Measurements from ENCODE around the gene ERBB2. TPM values are rescaled to one million over a fixed set of nuclear protein-coding genes. Genes with fewer than 3 reads are reported as not detected.

ERBB2 gene
- total and polyA plus RNA-seq, 10 of the 15 experiments (the other 5 are each of a cell fraction or from before 2014, with no cell fraction given): 0.39 to 7.0 (median 4.3) TPM

DNA sequence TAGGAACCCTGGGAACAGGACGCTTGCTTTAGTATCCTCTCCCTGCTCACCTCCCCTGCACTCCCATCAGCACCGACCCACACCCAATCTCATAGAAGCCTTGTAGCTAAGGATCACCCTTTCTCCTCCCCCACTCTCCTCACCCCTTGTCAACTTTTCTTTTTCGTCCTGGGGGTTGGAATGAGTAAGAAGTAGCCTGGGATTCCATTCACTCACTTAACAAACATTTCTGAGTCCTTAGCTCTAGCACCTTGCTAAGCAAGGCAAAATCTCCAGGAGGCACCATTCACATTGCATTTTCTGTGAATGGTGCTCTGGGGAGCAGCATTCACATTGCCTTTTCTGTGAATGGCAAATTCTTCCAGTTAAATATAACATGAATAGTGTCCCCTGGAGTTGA, 10.9 kb upstream of the ERBB2 start:
- Histone ChIP-seq H4K20me1 (ENCODE audit: control insufficient read depth, insufficient read depth) (no peaks in the 10 kb centered on the region), H3K4me1 (ENCODE audit: control insufficient read depth, insufficient read depth, low read length) (peaks cover 3% of the 10 kb centered on the region; the same call in 1 of the 2 replicates), H3K36me3 (ENCODE audit: control insufficient read depth in 2 of 2, insufficient read depth in 2 of 2, low read length in 1 of 2) (no peaks in the 10 kb centered on the region), H3K9ac (ENCODE audit: control insufficient read depth, insufficient read depth, low read length) (no peak overlapping the region), H3K27ac (ENCODE audit: control insufficient read depth, insufficient read depth) (no peak overlapping the region), H2AFZ (ENCODE audit: control insufficient read depth, low read depth, low read length) (no peak overlapping the region), H3K79me2 (ENCODE audit: control insufficient read depth, insufficient read depth, low read length) (no peaks in the 10 kb centered on the region; the same call in 1 of the 2 replicates), H3K4me3 (peak overlapping the region; percentile 88), H3K9me3 (replicated peaks; ENCODE audit: control insufficient read depth, insufficient read depth, low read length) (no peaks in the 10 kb centered on the region), H3K27me3 (replicated peaks in 1 of 2; ENCODE audit: control insufficient read depth in 2 of 2, insufficient read depth in 2 of 2, low read length in 1 of 2) (no peaks in the 10 kb centered on the region), H3K4me2 (ENCODE audit: control insufficient read depth, insufficient read depth) (peak overlapping the region; percentile 80)
- in situ Hi-C loops (cut with MboI): no loop called here
- CTCF ChIA-PET: interaction anchor here (1.0 to 1.9 kb wide), 3 partner anchors 35 to 67 kb away, joined by 5 to 10 read pairs (median 6); no protein-coding TSS in a partner anchor
- ATAC-seq (no peak), FAIRE-seq (no peak), DNase-seq (ENCODE audit: low read depth, low spot score) (no peak)
- BruUV-seq (replicated peaks): no TSS peak
- RAD21 ChIA-PET (ENCODE audit: unreplicated experiment): interaction anchor here (0.7 to 1.6 kb wide), 4 partner anchors 13 to 67 kb away, joined by 3 to 5 read pairs (median 3); partner anchors contain the start of gene MIEN1
- 54% methylated on average over 3 of the region's 3 CpGs for WGBS (ENCODE audit: insufficient coverage, insufficient replicate concordance, low lambda C conversion rate, missing lambda C conversion rate)
- SMC1A ChIA-PET (ENCODE audit: uncharacterized antibody, unreplicated experiment): interaction anchor here (0.8 to 2.4 kb wide), 4 partner anchors 13 to 43 kb away, joined by 3 to 11 read pairs (median 5); partner anchors contain the start of gene MIEN1
- TF ChIP-seq, protein P1, sequence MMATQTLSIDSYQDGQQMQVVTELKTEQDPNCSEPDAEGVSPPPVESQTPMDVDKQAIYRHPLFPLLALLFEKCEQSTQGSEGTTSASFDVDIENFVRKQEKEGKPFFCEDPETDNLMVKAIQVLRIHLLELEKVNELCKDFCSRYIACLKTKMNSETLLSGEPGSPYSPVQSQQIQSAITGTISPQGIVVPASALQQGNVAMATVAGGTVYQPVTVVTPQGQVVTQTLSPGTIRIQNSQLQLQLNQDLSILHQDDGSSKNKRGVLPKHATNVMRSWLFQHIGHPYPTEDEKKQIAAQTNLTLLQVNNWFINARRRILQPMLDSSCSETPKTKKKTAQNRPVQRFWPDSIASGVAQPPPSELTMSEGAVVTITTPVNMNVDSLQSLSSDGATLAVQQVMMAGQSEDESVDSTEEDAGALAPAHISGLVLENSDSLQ (IDR thresholded peaks at IDR 0.05): no peak
- TF ChIP-seq EGR1 (IDR thresholded peaks at IDR 0.05; ENCODE audit: borderline replicate concordance in 1 of 2, low read depth in 2 of 2, low read length in 2 of 2) (no peak), CHD1 (IDR thresholded peaks at IDR 0.05; ENCODE audit: low read depth, low read length) (no peak), POLR2A (IDR thresholded peaks at IDR 0.05; ENCODE audit: low read depth, low read length) (no peak), ZNF384 (IDR thresholded peaks at IDR 0.05; ENCODE audit: borderline replicate concordance, low read depth, low read length) (no peak), IKZF2 (IDR thresholded peaks at IDR 0.05) (no peak), POLR2AphosphoS5 (IDR thresholded peaks at IDR 0.05; ENCODE audit: low read length) (no peak), WRNIP1 (IDR thresholded peaks at IDR 0.05; ENCODE audit: borderline replicate concordance, low read depth, low read length) (no peak), SIN3A (IDR thresholded peaks at IDR 0.05; ENCODE audit: low read depth, low read length) (no peak), NFXL1 (IDR thresholded peaks at IDR 0.05; ENCODE audit: borderline replicate concordance) (no peak), PAX5 (IDR thresholded peaks at IDR 0.05; ENCODE audit: borderline replicate concordance, low read depth, low read length) (no peak), SREBF2 (IDR thresholded peaks at IDR 0.05; ENCODE audit: low read length) (no peak)
- TF ChIP-seq, protein P2, sequence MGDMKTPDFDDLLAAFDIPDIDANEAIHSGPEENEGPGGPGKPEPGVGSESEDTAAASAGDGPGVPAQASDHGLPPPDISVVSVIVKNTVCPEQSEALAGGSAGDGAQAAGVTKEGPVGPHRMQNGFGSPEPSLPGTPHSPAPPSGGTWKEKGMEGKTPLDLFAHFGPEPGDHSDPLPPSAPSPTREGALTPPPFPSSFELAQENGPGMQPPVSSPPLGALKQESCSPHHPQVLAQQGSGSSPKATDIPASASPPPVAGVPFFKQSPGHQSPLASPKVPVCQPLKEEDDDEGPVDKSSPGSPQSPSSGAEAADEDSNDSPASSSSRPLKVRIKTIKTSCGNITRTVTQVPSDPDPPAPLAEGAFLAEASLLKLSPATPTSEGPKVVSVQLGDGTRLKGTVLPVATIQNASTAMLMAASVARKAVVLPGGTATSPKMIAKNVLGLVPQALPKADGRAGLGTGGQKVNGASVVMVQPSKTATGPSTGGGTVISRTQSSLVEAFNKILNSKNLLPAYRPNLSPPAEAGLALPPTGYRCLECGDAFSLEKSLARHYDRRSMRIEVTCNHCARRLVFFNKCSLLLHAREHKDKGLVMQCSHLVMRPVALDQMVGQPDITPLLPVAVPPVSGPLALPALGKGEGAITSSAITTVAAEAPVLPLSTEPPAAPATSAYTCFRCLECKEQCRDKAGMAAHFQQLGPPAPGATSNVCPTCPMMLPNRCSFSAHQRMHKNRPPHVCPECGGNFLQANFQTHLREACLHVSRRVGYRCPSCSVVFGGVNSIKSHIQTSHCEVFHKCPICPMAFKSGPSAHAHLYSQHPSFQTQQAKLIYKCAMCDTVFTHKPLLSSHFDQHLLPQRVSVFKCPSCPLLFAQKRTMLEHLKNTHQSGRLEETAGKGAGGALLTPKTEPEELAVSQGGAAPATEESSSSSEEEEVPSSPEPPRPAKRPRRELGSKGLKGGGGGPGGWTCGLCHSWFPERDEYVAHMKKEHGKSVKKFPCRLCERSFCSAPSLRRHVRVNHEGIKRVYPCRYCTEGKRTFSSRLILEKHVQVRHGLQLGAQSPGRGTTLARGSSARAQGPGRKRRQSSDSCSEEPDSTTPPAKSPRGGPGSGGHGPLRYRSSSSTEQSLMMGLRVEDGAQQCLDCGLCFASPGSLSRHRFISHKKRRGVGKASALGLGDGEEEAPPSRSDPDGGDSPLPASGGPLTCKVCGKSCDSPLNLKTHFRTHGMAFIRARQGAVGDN (IDR thresholded peaks at IDR 0.05): no peak
- POLR2A ChIA-PET: interaction anchor here (1.0 to 1.6 kb wide), 2 partner anchors 11 to 15 kb away, joined by 3 to 6 read pairs; no protein-coding TSS in a partner anchor
- intact Hi-C loops (cut with micrococcal nuclease; ENCODE audit: unreplicated experiment): no loop called here
